GM04504 (cell line): ENCODE measurements around the gene TIGD7.

ENCODE experiments used
- DNase-seq: peaks from one replicate; pipeline ENCODE4 v3.0.0-alpha.2; 2012; ENCODE audit warnings: low read depth

TIGD7 gene

DNA sequence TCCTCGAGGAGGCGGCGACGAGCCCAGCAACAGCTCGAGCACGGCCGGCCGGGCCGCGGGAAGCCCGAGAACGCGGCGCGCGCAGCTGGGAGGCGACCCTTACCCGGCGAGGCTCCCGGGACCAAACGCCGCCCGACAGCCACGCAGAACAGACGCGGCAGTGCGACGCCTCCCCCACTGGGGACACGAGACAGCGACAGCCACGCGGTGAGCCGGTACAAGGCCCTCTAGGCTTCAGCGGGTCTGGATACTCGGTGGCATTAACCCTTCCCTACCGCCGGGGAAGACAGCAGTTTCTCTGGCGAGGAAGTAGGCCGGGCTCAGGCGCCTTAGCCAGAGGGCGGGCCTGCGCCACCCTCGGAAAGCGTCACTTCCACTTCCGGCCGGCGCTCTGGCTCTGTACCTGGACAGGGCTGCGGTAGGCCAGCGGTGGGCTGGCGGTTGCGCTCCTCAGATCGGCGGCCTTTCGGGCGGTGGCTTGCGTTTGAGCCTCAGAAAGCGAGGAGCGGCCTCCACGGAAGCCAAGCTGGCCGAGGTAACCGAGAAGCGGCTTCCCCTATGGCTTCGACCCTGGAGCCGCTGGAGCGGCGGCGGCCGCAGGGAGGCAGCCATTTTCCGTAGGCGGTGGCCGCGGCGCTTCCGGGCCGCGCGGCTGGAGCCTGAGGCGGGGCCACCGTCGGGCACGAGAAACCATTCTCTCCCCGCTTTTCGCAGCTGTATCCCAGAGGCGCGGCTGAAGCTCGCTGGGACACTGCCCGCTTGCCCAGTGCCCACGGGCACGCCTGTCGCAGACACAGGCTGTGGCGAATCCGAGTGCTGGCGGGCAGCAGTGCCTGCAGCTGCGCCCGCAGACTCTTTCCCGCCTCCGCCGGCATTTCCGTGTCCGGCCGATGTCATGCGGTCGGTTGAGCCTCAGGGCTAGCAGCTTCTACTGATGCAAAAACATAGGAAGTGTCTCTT is at the start of gene TIGD7, which contains the start of gene ZNF75A:
TSS of gene TIGD7 (minus strand) at position 322 of the 960 bp plus-strand sequence. CDS start 4,816 bp downstream, outside the sequence.
TSS of gene ZNF75A (plus strand) at position 389 of the 960 bp plus-strand sequence. CDS start 2,932 bp downstream, outside the sequence.
- DNase-seq: peak; percentile 79

DNA sequence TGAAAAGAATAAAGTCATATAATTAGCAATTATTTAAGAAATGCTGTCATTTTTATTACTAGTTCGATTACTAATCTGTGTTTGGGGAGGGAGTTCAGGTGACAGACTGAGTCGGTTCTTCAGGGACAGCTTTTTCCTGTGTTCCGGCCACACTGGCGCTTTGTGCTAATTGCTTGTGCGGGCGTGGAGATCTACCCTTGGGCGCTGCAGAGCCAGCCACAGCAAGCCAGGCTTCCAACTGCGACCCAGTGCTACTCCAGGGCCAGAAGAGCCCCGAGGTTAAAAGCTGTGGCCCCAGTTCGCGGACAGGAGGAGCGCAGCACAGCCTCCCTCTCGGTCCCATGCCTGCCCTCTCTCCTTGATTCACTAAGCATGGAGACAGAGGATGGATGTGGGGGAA is 43.9 kb upstream of the TIGD7 start:
- no peak for DNase-seq

- DNase-seq: no peak
Measured at GRCh38 chr16:3348547-3349167, 43.4 kb upstream of the TIGD7 start.

DNA sequence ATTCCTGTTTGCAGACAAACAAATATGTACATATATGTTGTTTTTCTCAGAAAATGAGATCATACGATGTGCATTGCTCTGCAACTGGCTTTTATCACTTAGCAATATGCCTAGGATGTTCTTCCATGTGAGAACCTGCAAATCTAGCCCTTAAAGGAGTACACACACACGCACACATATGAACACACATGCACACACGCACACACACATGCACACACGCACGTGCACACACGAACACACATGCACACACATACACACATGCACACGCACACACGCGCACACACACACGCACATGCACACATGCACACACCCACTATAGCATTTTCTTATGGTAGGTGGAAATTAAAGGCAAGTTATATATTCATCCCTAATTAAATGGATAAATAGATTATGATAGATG is 42.4 kb upstream of the TIGD7 start:
- no peak for DNase-seq

- DNase-seq: no peak
Measured at GRCh38 chr16:3346041-3346440, 40.8 kb upstream of the TIGD7 start.

- DNase-seq: no peak
Measured at GRCh38 chr16:3328643-3329042, 23.4 kb upstream of the TIGD7 start.

DNA sequence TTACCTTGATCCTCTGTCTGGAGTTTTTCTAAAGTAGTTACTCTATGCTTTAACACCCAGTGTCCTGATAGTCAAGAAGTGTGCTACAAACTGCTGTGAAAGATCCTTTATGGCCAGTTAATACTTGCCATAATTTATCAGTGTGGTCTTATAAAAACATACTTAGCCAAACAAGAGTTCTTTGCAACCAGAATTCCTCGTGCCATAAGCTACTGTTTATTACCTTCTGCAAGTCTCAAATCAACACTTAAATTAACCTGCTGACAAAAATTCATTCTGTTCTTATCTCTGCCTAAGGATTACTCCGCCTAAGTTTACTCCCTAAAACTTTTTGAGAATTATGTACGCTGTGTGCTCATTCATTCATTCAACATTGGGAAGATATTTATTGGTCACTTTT is 22.9 kb upstream of the TIGD7 start:
- no peak for DNase-seq

DNA sequence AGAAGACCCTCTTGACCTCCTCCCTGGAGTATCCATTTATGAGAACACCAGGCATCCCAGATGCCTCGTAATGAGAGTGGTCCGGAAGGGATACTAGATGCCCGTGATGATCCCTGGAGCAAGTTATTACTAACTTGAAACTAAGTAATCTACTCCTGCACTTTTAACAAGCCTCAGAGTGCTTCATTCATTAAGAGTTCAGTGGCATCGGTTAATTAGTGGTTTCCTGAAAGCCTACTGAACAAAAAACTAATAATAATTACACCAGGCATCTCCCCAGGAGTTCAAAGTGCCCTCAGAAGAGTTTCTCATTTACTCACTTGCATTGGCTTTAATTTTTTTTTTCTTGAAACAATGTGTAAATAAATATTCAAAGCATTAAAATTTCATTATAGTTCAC is 22.3 kb upstream of the TIGD7 start:
- DNase-seq: no peak

DNA sequence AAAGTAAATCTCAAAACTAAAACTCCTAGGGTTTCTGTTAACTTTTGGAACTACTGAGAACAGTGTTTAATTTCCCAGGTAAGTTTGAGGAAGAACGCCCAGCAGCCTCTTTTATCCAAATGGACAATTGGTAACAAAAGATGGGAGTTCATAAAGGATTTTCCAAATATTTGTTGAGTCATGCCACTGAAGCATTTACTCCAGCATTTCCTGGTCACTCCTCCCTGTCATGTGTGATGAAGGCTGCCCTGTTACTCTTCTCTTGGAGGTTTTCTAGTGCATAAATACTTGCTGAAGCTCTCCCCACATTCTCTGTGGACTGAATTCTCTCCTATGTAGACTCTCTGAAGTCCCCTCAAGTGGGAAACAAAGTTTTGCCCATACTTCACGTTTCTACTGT is 16.6 kb upstream of the TIGD7 start:
- no peak for DNase-seq

DNA sequence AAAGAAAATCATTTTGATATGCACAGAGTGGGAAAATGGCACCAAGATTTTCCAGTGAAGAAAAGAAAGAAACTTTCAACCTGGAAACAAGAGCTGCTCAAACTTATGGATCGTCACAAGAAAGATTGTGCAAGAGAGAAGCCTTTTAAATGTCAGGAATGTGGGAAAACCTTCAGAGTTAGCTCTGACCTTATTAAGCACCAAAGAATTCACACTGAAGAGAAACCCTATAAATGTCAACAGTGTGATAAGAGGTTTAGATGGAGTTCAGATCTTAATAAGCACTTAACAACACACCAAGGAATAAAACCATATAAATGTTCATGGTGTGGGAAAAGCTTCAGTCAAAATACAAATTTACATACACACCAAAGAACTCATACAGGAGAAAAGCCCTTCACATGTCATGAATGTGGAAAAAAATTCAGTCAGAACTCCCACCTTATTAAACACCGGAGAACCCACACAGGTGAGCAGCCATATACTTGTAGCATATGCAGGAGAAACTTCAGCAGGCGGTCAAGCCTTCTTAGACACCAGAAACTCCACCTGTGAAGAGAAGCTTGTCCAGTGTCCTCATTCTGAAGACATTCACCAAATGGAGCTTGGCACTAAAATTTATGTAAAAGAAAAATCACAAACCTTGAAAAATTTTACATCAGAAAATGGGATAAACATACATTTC is 12.2 kb upstream of the TIGD7 start:
- DNase-seq: no peak

- DNase-seq: no peak
Measured at GRCh38 chr16:3311496-3311895, 6.3 kb upstream of the TIGD7 start.

DNA sequence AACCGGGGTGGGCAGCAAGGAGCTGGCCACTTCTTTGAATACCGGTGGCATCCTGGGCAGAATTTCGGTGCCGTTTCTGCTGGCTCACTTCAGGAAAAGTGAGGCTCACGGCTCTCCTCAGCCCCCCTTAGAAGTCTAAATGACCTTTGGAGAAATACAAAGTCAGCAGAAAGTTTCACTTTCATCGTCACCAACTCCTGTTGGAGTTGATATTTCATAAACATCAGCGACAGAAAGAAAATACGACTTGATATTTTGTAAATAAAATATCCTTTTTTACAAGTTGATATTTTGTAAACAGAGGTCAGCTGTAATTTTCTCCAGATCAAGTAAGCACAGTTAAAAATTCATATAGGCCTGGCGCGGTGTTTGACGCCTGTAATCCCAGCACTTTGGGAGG is 848 bp upstream of the TIGD7 start:
- no peak for DNase-seq

- no peak for DNase-seq
Measured at GRCh38 chr16:3304370-3304769, 860 bp downstream of the TIGD7 start.

DNA sequence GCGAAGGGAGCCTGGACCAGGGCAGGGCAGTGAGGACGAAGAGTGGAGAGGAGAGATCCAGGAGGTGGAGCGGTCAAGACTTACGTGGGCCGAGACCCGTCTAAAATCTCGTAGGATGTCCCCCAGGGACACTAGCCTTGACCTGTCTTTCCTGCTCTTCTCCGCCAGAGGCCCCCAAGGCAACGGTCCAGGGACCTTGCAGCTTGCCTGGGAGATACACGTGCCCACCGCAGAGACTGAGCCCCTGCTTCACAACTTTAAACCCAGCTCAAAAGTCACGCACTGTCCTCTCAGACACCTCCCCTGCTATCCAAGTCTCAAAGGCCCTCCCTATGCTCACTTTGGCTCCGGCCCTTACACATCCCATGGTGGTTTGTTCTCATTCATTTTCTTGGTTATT is 9.4 kb downstream of the TIGD7 start:
- DNase-seq: no peak

DNA sequence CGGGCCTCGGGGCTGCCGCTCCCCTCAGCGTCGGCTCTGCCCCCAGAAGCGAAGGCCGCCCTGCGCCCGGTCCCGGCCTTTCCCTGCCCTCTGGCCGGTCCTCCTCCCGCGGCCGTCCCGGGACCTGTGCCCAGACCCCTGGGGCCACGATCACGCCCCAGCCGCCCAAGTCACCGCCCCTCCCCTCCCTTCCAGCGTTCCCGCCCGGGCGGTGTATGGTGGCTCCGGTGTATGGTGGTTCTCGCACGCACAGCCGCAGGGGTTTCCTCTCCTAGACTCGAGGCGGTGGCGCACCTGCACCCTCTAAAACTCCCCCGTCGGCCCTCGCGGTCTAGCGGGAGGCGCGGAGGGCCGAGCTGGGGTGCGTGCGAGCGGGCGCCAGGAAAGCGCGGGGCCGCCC is 10.0 kb downstream of the TIGD7 start:
- no peak for DNase-seq

- peak; percentile 48 for DNase-seq
Measured at GRCh38 chr16:3292604-3293003, 12.6 kb downstream of the TIGD7 start.

DNA sequence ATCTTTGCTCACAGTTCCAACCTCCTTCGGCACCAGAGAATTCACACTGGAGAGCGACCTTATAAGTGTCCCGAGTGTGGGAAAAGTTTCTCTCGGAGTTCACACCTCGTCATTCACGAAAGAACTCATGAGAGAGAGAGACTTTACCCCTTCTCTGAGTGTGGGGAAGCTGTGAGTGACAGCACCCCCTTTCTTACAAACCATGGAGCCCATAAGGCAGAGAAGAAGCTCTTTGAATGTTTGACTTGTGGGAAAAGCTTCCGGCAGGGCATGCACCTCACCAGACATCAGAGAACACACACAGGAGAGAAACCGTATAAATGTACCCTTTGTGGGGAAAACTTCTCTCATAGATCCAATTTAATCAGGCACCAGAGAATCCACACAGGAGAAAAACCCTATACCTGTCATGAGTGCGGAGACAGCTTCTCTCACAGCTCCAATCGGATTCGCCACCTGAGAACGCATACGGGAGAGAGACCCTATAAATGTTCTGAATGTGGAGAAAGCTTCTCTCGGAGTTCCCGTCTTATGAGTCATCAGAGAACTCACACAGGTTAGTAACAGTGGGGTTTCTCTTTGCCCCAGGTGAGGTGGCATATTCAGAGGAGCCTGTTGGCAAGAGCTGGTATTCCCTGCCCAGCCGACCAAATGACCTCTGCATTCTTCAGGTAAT is 15.1 kb downstream of the TIGD7 start:
- no peak for DNase-seq

GRCh38 chr16:3285131-3285530 is 20.1 kb downstream of the TIGD7 start:
- DNase-seq: no peak

DNA sequence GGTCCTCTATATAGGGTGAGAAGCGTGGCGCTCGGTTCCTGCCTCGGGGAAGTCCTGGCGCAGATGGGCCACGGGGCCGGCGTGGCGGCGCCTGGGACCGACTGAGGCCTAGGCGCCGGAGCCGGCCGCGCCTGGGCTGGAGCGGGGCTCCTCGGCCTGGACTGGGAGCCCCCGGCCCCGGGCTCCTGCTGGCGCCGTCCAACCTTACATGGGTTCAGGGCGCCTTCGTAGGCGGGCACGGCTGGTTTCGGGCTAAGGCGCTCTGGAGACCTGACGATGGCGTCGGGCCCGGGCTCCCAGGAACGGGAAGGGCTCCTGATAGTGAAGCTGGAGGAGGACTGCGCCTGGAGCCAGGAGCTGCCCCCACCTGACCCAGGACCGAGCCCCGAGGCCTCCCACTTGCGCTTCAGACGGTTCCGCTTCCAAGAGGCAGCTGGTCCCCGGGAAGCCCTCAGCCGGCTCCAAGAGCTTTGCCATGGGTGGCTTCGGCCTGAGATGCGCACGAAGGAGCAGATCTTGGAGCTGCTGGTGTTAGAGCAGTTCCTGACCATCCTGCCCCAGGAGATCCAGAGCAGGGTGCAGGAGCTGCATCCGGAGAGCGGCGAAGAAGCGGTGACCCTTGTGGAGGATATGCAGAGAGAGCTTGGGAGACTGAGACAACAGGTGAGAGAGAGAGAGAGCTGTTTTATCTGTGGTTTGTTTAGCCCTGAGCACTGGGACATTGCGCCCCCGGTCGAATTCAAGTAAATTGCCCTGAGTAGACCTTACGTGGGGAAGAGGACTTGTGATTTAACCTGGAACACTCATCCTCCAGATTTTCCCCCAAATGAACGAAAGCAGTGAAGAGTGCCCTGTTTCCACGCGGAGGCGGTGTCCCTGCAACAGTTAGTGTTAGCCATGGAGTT is 21.4 kb downstream of the TIGD7 start:
- no peak for DNase-seq

DNA sequence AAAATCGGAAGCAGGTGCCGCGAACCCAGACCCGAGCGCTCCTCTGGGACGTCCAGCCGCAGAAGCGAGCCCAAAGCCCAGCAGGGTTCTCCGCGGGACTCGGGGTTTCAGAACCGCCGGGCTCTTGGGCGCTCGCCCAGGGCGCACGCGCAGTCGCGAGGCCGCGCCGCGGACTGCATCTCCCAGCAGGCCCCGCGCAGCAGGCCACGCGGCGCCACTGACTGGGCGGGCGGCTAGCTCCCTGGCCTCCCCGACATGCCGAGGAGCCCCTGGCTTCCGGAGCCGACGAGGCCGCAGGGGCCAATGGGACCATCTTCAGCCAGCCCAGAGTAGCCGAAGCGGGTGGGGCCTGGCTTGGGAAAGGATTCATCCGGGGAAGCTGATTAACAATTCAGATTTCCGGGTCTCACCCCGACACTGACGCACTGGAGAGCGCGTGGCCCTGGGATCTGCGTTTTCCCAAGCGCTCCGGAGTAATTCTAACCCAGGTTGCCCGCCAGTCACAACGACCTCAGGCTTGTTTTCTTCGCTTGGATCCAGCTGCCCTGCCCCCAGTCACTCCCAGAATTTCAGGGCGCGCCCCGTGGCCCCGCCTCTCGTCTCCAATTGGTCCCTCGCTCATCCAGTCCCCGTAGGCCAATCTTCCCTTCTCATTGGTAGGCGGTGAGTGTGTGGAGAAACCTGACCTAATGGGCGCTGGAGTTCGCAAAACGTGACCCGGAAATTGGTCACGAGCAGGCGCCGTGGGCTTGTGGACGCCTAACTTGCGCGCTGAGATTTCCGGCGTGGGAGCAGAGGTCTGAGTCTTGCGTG is 22.3 kb downstream of the TIGD7 start, which contains the start of gene ZNF263:
TSS of gene ZNF263 (plus strand) at position 762 of the 813 bp plus-strand sequence. CDS start 328 bp downstream, outside the sequence.
- peak; percentile 97 for DNase-seq
